ENCODE data around the gene LCE2B. TPM values are rescaled to one million over a fixed set of nuclear protein-coding genes. Genes with fewer than 3 reads are reported as not detected.

The LCE2B gene
- total and polyA plus RNA-seq, 4 donors, result not detected

DNA sequence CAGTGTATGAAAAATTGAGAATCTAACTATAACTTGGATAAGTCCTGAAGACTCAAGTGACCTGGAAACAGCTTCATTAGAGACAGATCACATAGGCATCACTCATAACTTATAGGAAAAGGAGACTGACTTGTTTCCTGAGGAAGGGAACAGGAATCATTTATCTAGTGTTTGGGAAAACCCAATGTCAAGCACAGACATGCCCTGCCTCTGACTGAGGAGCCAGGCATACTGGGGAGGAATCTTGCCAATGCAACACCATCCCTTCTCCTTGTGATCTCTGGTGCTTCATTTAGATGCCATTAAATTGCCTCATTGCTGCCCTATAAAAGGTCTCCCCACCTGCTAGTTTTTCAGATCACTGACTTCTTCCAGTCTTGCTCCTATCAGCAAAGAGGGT, 32.3 kb downstream of the LCE2B start:
- Histone ChIP-seq H3K27ac (ENCODE audit: low read depth, low read length) (no peak overlapping the region), H3K4me1 (ENCODE audit: control insufficient read depth, insufficient read depth, low read length) (no peaks in the 10 kb centered on the region), H3K36me3 (ENCODE audit: control insufficient read depth, insufficient read depth, low read length) (no peaks in the 10 kb centered on the region), H3K4me3 (ENCODE audit: low read depth, low read length) (no peak overlapping the region), H3K9me3 (ENCODE audit: control insufficient read depth, insufficient read depth, low read length) (no peaks in the 10 kb centered on the region), H3K27me3 (ENCODE audit: control insufficient read depth, insufficient read depth, low read length) (no peaks in the 10 kb centered on the region)
- DNase-seq (ENCODE audit: low read depth in 4 of 6, low spot score in 6 of 6), result no peak

DNA sequence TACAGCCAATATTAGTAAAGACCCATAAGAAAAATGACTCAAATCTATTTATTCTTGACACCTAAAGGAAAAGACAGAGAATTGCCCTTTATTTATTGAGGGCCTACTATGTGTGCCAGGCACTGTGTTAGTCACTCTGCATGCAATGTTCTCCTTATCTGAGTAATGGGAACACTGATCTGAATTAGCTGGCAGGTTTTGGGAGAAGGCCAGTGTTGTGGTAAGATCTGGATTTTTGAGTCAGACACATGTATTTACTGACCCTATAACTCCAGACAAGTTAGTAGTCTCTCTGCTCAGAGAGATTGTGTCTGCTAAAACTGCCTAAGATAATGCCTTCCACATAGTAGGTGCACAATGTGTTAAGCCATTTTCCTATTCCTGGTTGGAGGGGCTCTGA, 39.3 kb downstream of the LCE2B start:
- Histone ChIP-seq H3K4me1 (ENCODE audit: control insufficient read depth, insufficient read depth, low read length) (no peaks in the 10 kb centered on the region), H3K27ac (ENCODE audit: low read depth, low read length) (no peak overlapping the region), H3K27me3 (ENCODE audit: control insufficient read depth, insufficient read depth, low read length) (no peaks in the 10 kb centered on the region), H3K4me3 (ENCODE audit: low read depth, low read length) (no peak overlapping the region), H3K36me3 (ENCODE audit: control insufficient read depth, insufficient read depth, low read length) (no peaks in the 10 kb centered on the region), H3K9me3 (ENCODE audit: control insufficient read depth, insufficient read depth, low read length) (no peaks in the 10 kb centered on the region)
- DNase-seq (ENCODE audit: low read depth in 4 of 6, low spot score in 6 of 6), result no peak

DNA sequence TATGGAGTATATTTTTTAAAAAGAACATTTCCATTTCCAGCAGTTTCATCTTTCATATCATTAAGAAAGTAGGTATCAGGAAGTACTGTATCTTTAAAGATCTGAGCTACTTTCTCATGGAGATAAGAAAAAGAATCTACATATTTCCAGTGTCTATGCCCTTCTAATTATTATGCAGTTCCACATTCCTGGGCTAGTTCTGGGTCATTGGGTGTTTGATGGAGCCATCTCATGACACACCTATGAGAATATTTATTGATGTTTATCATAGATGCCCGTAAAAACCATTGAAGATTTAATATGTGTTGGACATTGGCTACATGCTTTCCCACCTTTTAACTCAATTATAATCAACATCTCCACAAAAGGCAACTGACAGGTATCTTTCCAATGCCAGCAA, 43.1 kb downstream of the LCE2B start:
- no peak overlapping the region for H3K4me3 ChIP-seq (ENCODE audit: low read depth, low read length)
- no peak for DNase-seq (ENCODE audit: low read depth in 4 of 6, low spot score in 6 of 6)

DNA sequence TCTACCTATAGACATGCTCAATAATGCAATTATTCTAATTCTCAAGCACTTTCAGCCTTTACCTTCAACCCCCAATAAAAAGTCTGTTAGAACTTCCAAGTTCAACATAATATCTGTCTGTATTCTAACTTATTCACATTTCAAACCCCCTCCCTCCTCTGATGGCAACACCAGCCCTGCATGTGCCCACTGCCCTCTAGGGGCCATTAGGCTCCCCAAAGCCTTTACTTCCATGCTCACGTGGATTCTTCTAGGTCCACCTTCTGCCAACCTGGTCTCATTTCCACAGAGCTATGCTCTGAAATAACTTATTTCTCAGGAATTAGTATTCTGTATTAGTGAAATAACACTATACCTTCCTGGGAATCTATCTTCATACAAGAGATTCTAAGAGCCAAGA, 49.7 kb downstream of the LCE2B start:
- no peaks in the 10 kb centered on the region for H3K9me3 ChIP-seq (ENCODE audit: control insufficient read depth, insufficient read depth, low read length)
- no peaks in the 10 kb centered on the region for H3K4me1 ChIP-seq (ENCODE audit: control insufficient read depth, insufficient read depth, low read length)
- DNase-seq (ENCODE audit: low read depth in 4 of 6, low spot score in 6 of 6), result no peak
- no CpG with 5 or more reads among the region's 1 CpG for WGBS (ENCODE audit: insufficient coverage)
- no peak overlapping the region for H3K27ac ChIP-seq (ENCODE audit: low read depth, low read length)
- no peak overlapping the region for H3K4me3 ChIP-seq (ENCODE audit: low read depth, low read length)
- no peaks in the 10 kb centered on the region for H3K36me3 ChIP-seq (ENCODE audit: control insufficient read depth, insufficient read depth, low read length)
- no peaks in the 10 kb centered on the region for H3K27me3 ChIP-seq (ENCODE audit: control insufficient read depth, insufficient read depth, low read length)

More for the DNA sequence above, 43.1 kb downstream of the LCE2B start:
- WGBS (ENCODE audit: insufficient coverage), result no CpG with 5 or more reads among the region's 1 CpG
- H3K27me3 ChIP-seq (ENCODE audit: control insufficient read depth, insufficient read depth, low read length), result no peaks in the 10 kb centered on the region
- no peaks in the 10 kb centered on the region for H3K4me1 ChIP-seq (ENCODE audit: control insufficient read depth, insufficient read depth, low read length)
- H3K36me3 ChIP-seq (ENCODE audit: control insufficient read depth, insufficient read depth, low read length), result no peaks in the 10 kb centered on the region
- no peaks in the 10 kb centered on the region for H3K9me3 ChIP-seq (ENCODE audit: control insufficient read depth, insufficient read depth, low read length)
- H3K27ac ChIP-seq (ENCODE audit: low read depth, low read length), result no peak overlapping the region

Other genes starting within 250 kb of the LCE2B start
- gene LCE5A, start 175.3 kb upstream of the LCE2B start, total RNA-seq, result not detected
- under 1 TPM in 1 of 2 donors, not detected in 1; 0.20 TPM for gene LCE5A, start 175.3 kb upstream of the LCE2B start, polyA plus RNA-seq (ENCODE audit: insufficient read length in 2 of 2)
- not detected for gene CRCT1, start 171.6 kb upstream of the LCE2B start, total RNA-seq
- not detected for gene CRCT1, start 171.6 kb upstream of the LCE2B start, polyA plus RNA-seq (ENCODE audit: insufficient read length in 2 of 2)
- not detected for gene LCE3E, start 119.3 kb upstream of the LCE2B start, total RNA-seq
- gene LCE3E, start 119.3 kb upstream of the LCE2B start, polyA plus RNA-seq (ENCODE audit: insufficient read length in 2 of 2), result not detected
- not detected for gene LCE3D, start 105.6 kb upstream of the LCE2B start, total RNA-seq
- gene LCE3D, start 105.6 kb upstream of the LCE2B start, polyA plus RNA-seq (ENCODE audit: insufficient read length in 2 of 2), result not detected
- not detected for gene LCE3C, start 85.9 kb upstream of the LCE2B start, total RNA-seq
- gene LCE3C, start 85.9 kb upstream of the LCE2B start, polyA plus RNA-seq (ENCODE audit: insufficient read length in 2 of 2), result not detected
- not detected for gene LCE3B, start 72.3 kb upstream of the LCE2B start, total RNA-seq
- not detected for gene LCE3B, start 72.3 kb upstream of the LCE2B start, polyA plus RNA-seq (ENCODE audit: insufficient read length in 2 of 2)
- not detected for gene LCE3A, start 63.0 kb upstream of the LCE2B start, total RNA-seq
- gene LCE3A, start 63.0 kb upstream of the LCE2B start, polyA plus RNA-seq (ENCODE audit: insufficient read length in 2 of 2), result not detected
- gene LCE2D, start 22.7 kb upstream of the LCE2B start, total RNA-seq, result not detected
- not detected for gene LCE2D, start 22.7 kb upstream of the LCE2B start, polyA plus RNA-seq (ENCODE audit: insufficient read length in 2 of 2)
- gene LCE2C, start 10.8 kb upstream of the LCE2B start, total RNA-seq, result not detected
- gene LCE2C, start 10.8 kb upstream of the LCE2B start, polyA plus RNA-seq (ENCODE audit: insufficient read length in 2 of 2), result not detected
- gene LCE2A, start 12.2 kb downstream of the LCE2B start, total RNA-seq, result not detected
- not detected for gene LCE2A, start 12.2 kb downstream of the LCE2B start, polyA plus RNA-seq (ENCODE audit: insufficient read length in 2 of 2)
- gene LCE4A, start 22.0 kb downstream of the LCE2B start, total RNA-seq, result not detected
- gene LCE4A, start 22.0 kb downstream of the LCE2B start, polyA plus RNA-seq (ENCODE audit: insufficient read length in 2 of 2), result not detected
- gene KPRP, start 71.9 kb downstream of the LCE2B start, total RNA-seq, result not detected
- gene KPRP, start 71.9 kb downstream of the LCE2B start, polyA plus RNA-seq (ENCODE audit: insufficient read length in 2 of 2), result not detected
- gene LCE1F, start 89.0 kb downstream of the LCE2B start, total RNA-seq, result not detected
- not detected for gene LCE1F, start 89.0 kb downstream of the LCE2B start, polyA plus RNA-seq (ENCODE audit: insufficient read length in 2 of 2)
- gene LCE1E, start 100.1 kb downstream of the LCE2B start, total RNA-seq, result not detected
- gene LCE1E, start 100.1 kb downstream of the LCE2B start, polyA plus RNA-seq (ENCODE audit: insufficient read length in 2 of 2), result not detected
- not detected for gene LCE1D, start 110.6 kb downstream of the LCE2B start, total RNA-seq
- under 1 TPM in 1 of 2 donors, not detected in 1; 0.39 TPM for gene LCE1D, start 110.6 kb downstream of the LCE2B start, polyA plus RNA-seq (ENCODE audit: insufficient read length in 2 of 2)
- not detected for gene LCE1C, start 120.5 kb downstream of the LCE2B start, total RNA-seq
- gene LCE1C, start 120.5 kb downstream of the LCE2B start, polyA plus RNA-seq (ENCODE audit: insufficient read length in 2 of 2), result not detected
- not detected for gene LCE1B, start 125.8 kb downstream of the LCE2B start, total RNA-seq
- gene LCE1B, start 125.8 kb downstream of the LCE2B start, polyA plus RNA-seq (ENCODE audit: insufficient read length in 2 of 2), result not detected
- not detected for gene LCE1A, start 141.3 kb downstream of the LCE2B start, total RNA-seq
- gene LCE1A, start 141.3 kb downstream of the LCE2B start, polyA plus RNA-seq (ENCODE audit: insufficient read length in 2 of 2), result not detected
- not detected for gene LCE6A, start 156.7 kb downstream of the LCE2B start, total RNA-seq
- not detected for gene LCE6A, start 156.7 kb downstream of the LCE2B start, polyA plus RNA-seq (ENCODE audit: insufficient read length in 2 of 2)
- gene LCE7A, start 173.9 kb downstream of the LCE2B start, total RNA-seq, result not detected
- gene LCE7A, start 173.9 kb downstream of the LCE2B start, polyA plus RNA-seq (ENCODE audit: insufficient read length in 2 of 2), result not detected
- not detected for gene SMCP, start 192.2 kb downstream of the LCE2B start, total RNA-seq
- gene SMCP, start 192.2 kb downstream of the LCE2B start, polyA plus RNA-seq (ENCODE audit: insufficient read length in 2 of 2), result not detected
- not detected for gene IVL, start 222.4 kb downstream of the LCE2B start, total RNA-seq
- not detected for gene IVL, start 222.4 kb downstream of the LCE2B start, polyA plus RNA-seq (ENCODE audit: insufficient read length in 2 of 2)

Data from spinal cord (tissue), 10 donors.